ENCODE measurements around the gene ETAA1. TPM values are rescaled to one million over a fixed set of nuclear protein-coding genes. Genes with fewer than 3 reads are reported as not detected.

ETAA1 gene
- 16.1 TPM for total RNA-seq

DNA sequence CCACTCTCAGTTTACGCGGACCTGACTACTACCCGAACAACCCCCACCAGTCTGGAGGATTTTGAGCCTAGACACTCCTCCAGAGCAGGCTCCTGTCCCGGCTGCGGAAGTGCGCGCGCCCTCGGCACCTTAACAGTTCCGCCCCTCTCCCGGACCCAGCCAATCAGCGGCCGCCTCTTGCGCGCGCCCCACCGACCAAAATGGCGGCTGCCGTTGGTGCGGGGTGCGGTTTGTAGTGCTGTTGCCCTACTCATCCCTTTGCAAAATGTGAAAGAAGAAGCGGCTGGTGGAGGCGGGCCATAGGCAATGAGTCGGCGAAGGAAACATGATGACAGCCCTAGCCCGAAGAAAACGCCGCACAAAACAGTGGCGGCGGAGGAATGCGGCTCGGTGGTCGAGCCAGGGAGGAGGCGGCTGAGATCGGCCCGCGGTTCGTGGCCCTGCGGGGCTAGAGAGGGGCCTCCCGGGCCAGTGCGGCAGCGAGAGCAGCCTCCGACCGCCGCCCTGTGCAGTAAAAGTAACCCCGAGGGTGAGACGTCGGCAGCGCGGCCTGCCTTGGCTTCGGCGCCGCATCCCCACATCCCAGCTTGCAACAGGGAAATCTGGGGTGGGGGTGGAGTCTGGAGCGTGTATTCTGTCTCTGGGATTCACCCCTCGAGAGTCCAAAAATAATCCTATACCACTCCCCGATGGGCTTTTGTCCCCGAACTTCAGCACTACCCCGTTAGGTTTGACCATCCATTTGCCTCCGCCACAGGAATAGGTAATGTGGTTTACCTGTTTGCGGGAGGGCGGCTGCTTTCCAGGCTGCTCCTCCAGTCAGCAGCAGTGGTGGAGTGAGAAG, at the start of gene ETAA1:
Gene ETAA1, plus strand, starts transcription at position 191 of the 844 bp plus-strand sequence. Its CDS starts 116 bp downstream, at position 307.

